ENCODE measurements around the gene CREB3.

Gene CREB3

DNA sequence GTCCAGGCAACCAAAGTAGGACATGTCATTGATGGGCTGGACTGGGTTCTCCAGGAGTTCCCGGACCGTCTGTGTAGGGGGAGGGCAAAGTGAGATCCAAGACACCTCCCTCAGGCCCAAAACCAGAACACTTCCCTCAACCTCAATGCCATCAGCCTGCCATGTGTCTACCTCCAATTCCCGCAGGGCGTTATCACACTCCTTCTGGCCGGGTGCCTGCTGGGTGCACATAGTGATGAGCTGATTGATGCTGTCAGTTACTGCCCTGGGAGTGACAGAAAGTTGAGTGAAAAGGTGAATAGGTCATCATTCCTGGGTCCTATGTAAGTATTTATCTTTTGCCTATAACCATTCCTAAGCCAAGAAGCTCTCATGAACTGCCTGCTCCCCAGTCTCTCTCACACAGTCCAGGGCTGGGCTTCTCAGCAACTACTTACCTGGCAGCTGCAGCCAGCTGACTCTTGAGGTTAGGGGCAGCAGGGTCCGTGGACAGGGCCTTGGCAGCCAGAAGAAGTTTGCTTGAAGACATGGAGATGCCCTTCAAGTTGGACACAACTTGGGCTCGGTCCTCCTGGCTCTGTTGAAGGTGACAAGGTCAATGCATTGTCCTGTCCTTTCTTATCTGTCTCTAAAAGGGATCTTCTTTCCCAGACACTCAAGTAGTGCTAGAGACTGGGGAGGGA, 21.5 kb upstream of the CREB3 start:
- DNase-seq (ENCODE audit: low read depth): no peak
- no peak for TF ChIP-seq POLR2A (IDR thresholded peaks at IDR 0.05; ENCODE audit: extremely low read depth, insufficient read length)
- TF ChIP-seq MYC (IDR thresholded peaks at IDR 0.05; ENCODE audit: low read depth, low read length): no peak
- TF ChIP-seq, protein P1, sequence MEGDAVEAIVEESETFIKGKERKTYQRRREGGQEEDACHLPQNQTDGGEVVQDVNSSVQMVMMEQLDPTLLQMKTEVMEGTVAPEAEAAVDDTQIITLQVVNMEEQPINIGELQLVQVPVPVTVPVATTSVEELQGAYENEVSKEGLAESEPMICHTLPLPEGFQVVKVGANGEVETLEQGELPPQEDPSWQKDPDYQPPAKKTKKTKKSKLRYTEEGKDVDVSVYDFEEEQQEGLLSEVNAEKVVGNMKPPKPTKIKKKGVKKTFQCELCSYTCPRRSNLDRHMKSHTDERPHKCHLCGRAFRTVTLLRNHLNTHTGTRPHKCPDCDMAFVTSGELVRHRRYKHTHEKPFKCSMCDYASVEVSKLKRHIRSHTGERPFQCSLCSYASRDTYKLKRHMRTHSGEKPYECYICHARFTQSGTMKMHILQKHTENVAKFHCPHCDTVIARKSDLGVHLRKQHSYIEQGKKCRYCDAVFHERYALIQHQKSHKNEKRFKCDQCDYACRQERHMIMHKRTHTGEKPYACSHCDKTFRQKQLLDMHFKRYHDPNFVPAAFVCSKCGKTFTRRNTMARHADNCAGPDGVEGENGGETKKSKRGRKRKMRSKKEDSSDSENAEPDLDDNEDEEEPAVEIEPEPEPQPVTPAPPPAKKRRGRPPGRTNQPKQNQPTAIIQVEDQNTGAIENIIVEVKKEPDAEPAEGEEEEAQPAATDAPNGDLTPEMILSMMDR (IDR thresholded peaks at IDR 0.05; ENCODE audit: low read depth, low read length): no peak
- no peak for TF ChIP-seq MAX (IDR thresholded peaks at IDR 0.05; ENCODE audit: low read depth, low read length)
- no peak overlapping the region for H3K4me3 ChIP-seq (ENCODE audit: low read depth, low read length)

GRCh38 chr9:35711501-35712428, 20.7 kb upstream of the CREB3 start:
- no peak for TF ChIP-seq POLR2A (IDR thresholded peaks at IDR 0.05; ENCODE audit: extremely low read depth, insufficient read length)
- TF ChIP-seq MAX (IDR thresholded peaks at IDR 0.05; ENCODE audit: low read depth, low read length): no peak
- TF ChIP-seq, protein P1 (IDR thresholded peaks at IDR 0.05; ENCODE audit: low read depth, low read length): no peak
- no peak for TF ChIP-seq MYC (IDR thresholded peaks at IDR 0.05; ENCODE audit: low read depth, low read length)

GRCh38 chr9:35712762-35713400, 19.6 kb upstream of the CREB3 start:
- no peak for DNase-seq (ENCODE audit: low read depth)
- no peak overlapping the region for H3K4me3 ChIP-seq (ENCODE audit: low read depth, low read length)
- TF ChIP-seq MAX (IDR thresholded peaks at IDR 0.05; ENCODE audit: low read depth, low read length): no peak
- TF ChIP-seq POLR2A (IDR thresholded peaks at IDR 0.05; ENCODE audit: extremely low read depth, insufficient read length): no peak
- TF ChIP-seq, protein P1 (IDR thresholded peaks at IDR 0.05; ENCODE audit: low read depth, low read length): no peak
- no peak for TF ChIP-seq MYC (IDR thresholded peaks at IDR 0.05; ENCODE audit: low read depth, low read length)

More at GRCh38 chr9:35711501-35712428, 20.7 kb upstream of the CREB3 start:
- DNase-seq (ENCODE audit: low read depth): no peak
- H3K4me3 ChIP-seq (ENCODE audit: low read depth, low read length): no peak overlapping the region

DNA sequence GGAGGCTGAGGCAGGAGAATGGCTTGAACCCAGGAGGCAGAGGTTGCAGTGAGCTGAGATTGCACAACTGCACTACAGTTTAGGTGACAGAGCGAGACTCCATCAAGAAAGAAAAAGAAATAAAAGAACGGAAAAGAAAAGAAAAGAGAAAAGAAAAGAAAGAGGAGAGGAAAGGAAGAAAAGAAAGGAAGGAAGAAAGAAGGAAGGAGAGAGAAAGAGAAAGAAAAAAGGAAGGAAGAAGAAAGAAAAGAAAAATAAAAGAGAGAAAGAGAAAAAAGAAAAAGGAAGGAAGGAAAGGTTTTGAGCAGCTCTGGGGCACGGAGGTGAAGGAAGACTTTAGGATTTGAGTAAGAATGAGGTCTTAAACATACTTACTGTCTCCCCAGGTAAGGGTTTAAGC, 18.9 kb upstream of the CREB3 start:
- no peak overlapping the region for H3K4me3 ChIP-seq (ENCODE audit: low read depth, low read length)
- no peak for TF ChIP-seq MYC (IDR thresholded peaks at IDR 0.05; ENCODE audit: low read depth, low read length)
- TF ChIP-seq POLR2A (IDR thresholded peaks at IDR 0.05; ENCODE audit: extremely low read depth, insufficient read length): no peak
- no peak for TF ChIP-seq MAX (IDR thresholded peaks at IDR 0.05; ENCODE audit: low read depth, low read length)
- TF ChIP-seq, protein P1 (IDR thresholded peaks at IDR 0.05; ENCODE audit: low read depth, low read length): no peak
- no peak for DNase-seq (ENCODE audit: low read depth)

GRCh38 chr9:35714123-35714522, 18.3 kb upstream of the CREB3 start:
- H3K4me3 ChIP-seq (ENCODE audit: low read depth, low read length): no peak overlapping the region
- no peak for TF ChIP-seq MAX (IDR thresholded peaks at IDR 0.05; ENCODE audit: low read depth, low read length)
- no peak for TF ChIP-seq POLR2A (IDR thresholded peaks at IDR 0.05; ENCODE audit: extremely low read depth, insufficient read length)
- TF ChIP-seq, protein P1 (IDR thresholded peaks at IDR 0.05; ENCODE audit: low read depth, low read length): no peak
- no peak for TF ChIP-seq MYC (IDR thresholded peaks at IDR 0.05; ENCODE audit: low read depth, low read length)
- DNase-seq (ENCODE audit: low read depth): no peak
